ENCODE data around the gene KRT84. TPM values are rescaled to one million over a fixed set of nuclear protein-coding genes. Genes with fewer than 3 reads are reported as not detected.

KRT84 gene
- total RNA-seq, 2 donors from 2014 or later: not detected

- H3K4me3 Mint-ChIP-seq: no peak overlapping the region
- H3K4me1 Mint-ChIP-seq (ENCODE audit: low read depth in 2 of 2): peaks cover 5 to 7% of the 10 kb centered on the region in 2 donors
- DNase-seq (ENCODE audit: low spot score): no peak
- no peak for ATAC-seq
- H3K27me3 Mint-ChIP-seq: peaks cover 26 to 37% of the 10 kb centered on the region in 2 donors
- no peaks in the 10 kb centered on the region for H3K36me3 Mint-ChIP-seq
- no peaks in the 10 kb centered on the region for H3K9me3 Mint-ChIP-seq
- no peak overlapping the region for H3K27ac Mint-ChIP-seq
Observed at GRCh38 chr12:52333321-52333720, 52.1 kb downstream of the KRT84 start.

- H3K4me3 Mint-ChIP-seq: no peak overlapping the region
- H3K27me3 Mint-ChIP-seq: peaks cover 27 to 35% of the 10 kb centered on the region in 2 donors
- H3K9me3 Mint-ChIP-seq: no peaks in the 10 kb centered on the region
- H3K36me3 Mint-ChIP-seq: no peaks in the 10 kb centered on the region
- no peak for DNase-seq (ENCODE audit: low spot score)
- H3K4me1 Mint-ChIP-seq (ENCODE audit: low read depth in 2 of 2): peaks cover 8 to 12% of the 10 kb centered on the region in 2 donors
- H3K27ac Mint-ChIP-seq: no peak overlapping the region
- ATAC-seq: no peak
Observed at GRCh38 chr12:52332381-52332780, 53.1 kb downstream of the KRT84 start.

- H3K4me3 Mint-ChIP-seq: no peak overlapping the region
- peaks cover 32 to 39% of the 10 kb centered on the region in 2 donors for H3K27me3 Mint-ChIP-seq
Observed at GRCh38 chr12:52331833-52332232, 53.6 kb downstream of the KRT84 start.

GRCh38 chr12:52331039-52331438 lies 54.4 kb downstream of the KRT84 start:
- peaks cover 8 to 12% of the 10 kb centered on the region in 2 donors for H3K4me1 Mint-ChIP-seq (ENCODE audit: low read depth in 2 of 2)
- no peak overlapping the region for H3K4me3 Mint-ChIP-seq
- no peaks in the 10 kb centered on the region for H3K9me3 Mint-ChIP-seq
- H3K27me3 Mint-ChIP-seq: peaks cover 32 to 33% of the 10 kb centered on the region in 2 donors
- DNase-seq (ENCODE audit: low spot score) (no peak), ATAC-seq (no peak)
- H3K27ac Mint-ChIP-seq: no peak overlapping the region
- H3K36me3 Mint-ChIP-seq: no peaks in the 10 kb centered on the region

More at GRCh38 chr12:52331833-52332232, 53.6 kb downstream of the KRT84 start:
- Mint-ChIP-seq H3K9me3 (no peaks in the 10 kb centered on the region), H3K36me3 (no peaks in the 10 kb centered on the region), H3K27ac (no peak overlapping the region), H3K4me1 (ENCODE audit: low read depth in 2 of 2) (peaks cover 12 to 16% of the 10 kb centered on the region in 2 donors)
- ATAC-seq (no peak), DNase-seq (ENCODE audit: low spot score) (no peak)

- DNase-seq (ENCODE audit: low spot score) (no peak), ATAC-seq (no peak)
- Mint-ChIP-seq H3K4me1 (ENCODE audit: low read depth in 2 of 2) (peaks cover 8 to 12% of the 10 kb centered on the region in 2 donors), H3K4me3 (no peak overlapping the region), H3K27me3 (peaks cover 33 to 35% of the 10 kb centered on the region in 2 donors), H3K36me3 (no peaks in the 10 kb centered on the region), H3K9me3 (no peaks in the 10 kb centered on the region), H3K27ac (no peak overlapping the region)
Observed at GRCh38 chr12:52327830-52328500, 57.5 kb downstream of the KRT84 start.

Other genes starting within 250 kb of the KRT84 start
- gene KRT80, start 193.6 kb downstream of the KRT84 start, total RNA-seq: not detected
- 1 to 10 TPM; 2.6 to 6.1 TPM for gene KRT7, start 152.4 kb downstream of the KRT84 start, total RNA-seq
- under 1 TPM in 1 of 2 donors, not detected in 1; 0.43 TPM for gene KRT86, start 111.0 kb downstream of the KRT84 start, total RNA-seq
- gene KRT81, start 94.1 kb downstream of the KRT84 start, total RNA-seq: under 1 TPM in 1 of 2 donors, not detected in 1; 0.22 TPM
- gene KRT83, start 64.3 kb downstream of the KRT84 start, total RNA-seq: not detected
- gene KRT85, start 18.2 kb downstream of the KRT84 start, total RNA-seq: not detected
- gene KRT82, start 20.7 kb upstream of the KRT84 start, total RNA-seq: not detected
- gene KRT75, start 48.7 kb upstream of the KRT84 start, total RNA-seq: not detected
- not detected for gene KRT6B, start 66.5 kb upstream of the KRT84 start, total RNA-seq
- not detected for gene KRT6C, start 88.2 kb upstream of the KRT84 start, total RNA-seq
- not detected for gene KRT6A, start 107.6 kb upstream of the KRT84 start, total RNA-seq
- gene KRT5, start 134.7 kb upstream of the KRT84 start, total RNA-seq: not detected
- not detected for gene KRT71, start 167.5 kb upstream of the KRT84 start, total RNA-seq
- gene KRT74, start 188.2 kb upstream of the KRT84 start, total RNA-seq: not detected
- under 1 TPM in 1 of 2 donors, not detected in 1; 0.43 TPM for gene KRT72, start 215.8 kb upstream of the KRT84 start, total RNA-seq
- gene KRT73, start 232.9 kb upstream of the KRT84 start, total RNA-seq: under 1 TPM in 1 of 2 donors, not detected in 1; 0.52 TPM

All from natural killer cell treated with Interleukin-12 subunit alpha and Interleukin-12 subunit beta and Interleukin-15 and Interleukin-18, amount 100 ng/mL, for 72 hours (primary cell).